Measurements from ENCODE around the gene SRRM2. TPM values are rescaled to one million over a fixed set of nuclear protein-coding genes. Genes with fewer than 3 reads are reported as not detected.
A peak's percentile ranks its signal among the peaks of the same experiment; 100 is the strongest.

The SRRM2 gene
- total and polyA plus RNA-seq, 9 of the 15 experiments (the other 6 are each of a cell fraction or from before 2014, with no cell fraction given): 26.7 to 563 (median 81.1) TPM

GRCh38 chr16:2745116-2745890 lies 7.1 kb upstream of the SRRM2 start:
- POLR2A ChIA-PET: interaction anchor here (0.8 to 1.5 kb wide), 3 partner anchors 13 to 33 kb away, joined by 3 read pairs; no protein-coding TSS in a partner anchor
- TF ChIP-seq MAX (CRISPR knock-in tag; IDR thresholded peaks at IDR 0.05) (0 out of 2 replicates have a peak, but pooled peaks have one; percentile 27), SNRNP70 (optimal IDR thresholded peaks at IDR 0.05; ENCODE audit: low read depth, low read length) (no peak), PML (IDR thresholded peaks at IDR 0.05; ENCODE audit: low read length) (no peak), AFF1 (IDR thresholded peaks at IDR 0.05; ENCODE audit: low read depth in 1 of 2, partially characterized antibody in 2 of 2) (no peak), PTTG1 (tag; IDR thresholded peaks at IDR 0.05; ENCODE audit: low read depth) (no peak)
- H2AFZ ChIP-seq (ENCODE audit: low read depth, low read length): no peak overlapping the region
- no peak overlapping the region for H3K4me2 ChIP-seq (ENCODE audit: insufficient read depth, low read length)
- WGBS (ENCODE audit: insufficient coverage, low coverage, missing lambda C conversion rate): 43% methylated on average over 15 of the region's 15 CpGs
- H3K27me3 ChIP-seq (ENCODE audit: control insufficient read depth in 2 of 2, insufficient read depth in 2 of 2, low read length in 2 of 2): no peaks in the 10 kb centered on the region
- H3K9ac ChIP-seq (ENCODE audit: insufficient read depth in 1 of 2, low read depth in 2 of 2, low read length in 2 of 2): peak overlapping the region in 1 of 2 experiments; percentile 79; a peak in 2 of 4 replicates
- no peak overlapping the region for H3K27ac ChIP-seq (ENCODE audit: extremely low read depth, low read depth, low read length)
- H3K36me3 ChIP-seq (ENCODE audit: control insufficient read depth, insufficient read depth, low read length): peaks cover 10% of the 10 kb centered on the region; the same call in 2 of the 3 replicates
- no peaks in the 10 kb centered on the region for H4K20me1 ChIP-seq (replicated peaks; ENCODE audit: control insufficient read depth, insufficient read depth, low read length)
- FAIRE-seq: no peak
- ATAC-seq: no peak; the same call in 1 of the 3 replicates
- H3K4me1 ChIP-seq (replicated peaks in 1 of 2; ENCODE audit: control insufficient read depth in 2 of 2, insufficient read depth in 2 of 2, low read length in 2 of 2): peaks cover 0 to 20% of the 10 kb centered on the region in 2 experiments; a peak in 2 of 5 replicates
- no TSS peak for BruUV-seq (replicated peaks)
- no peak for DNase-seq (ENCODE audit: extremely low read depth in 1 of 4, low spot score in 3 of 4)
- H3K4me3 ChIP-seq: no peak overlapping the region
- H3K79me2 ChIP-seq (ENCODE audit: control insufficient read depth, insufficient read depth, low read length): peaks cover 5% of the 10 kb centered on the region; the same call in 2 of the 3 replicates
- in situ Hi-C loops (cut with MboI) (no loop called here), intact Hi-C loops (cut with micrococcal nuclease) (no loop called here)
- CTCF ChIA-PET (ENCODE audit: low intra/inter-chr PET ratio): no interaction called here
- H3K9me3 ChIP-seq (replicated peaks; ENCODE audit: control insufficient read depth, insufficient read depth, low read depth, low read length): no peaks in the 10 kb centered on the region
- H3K9me1 ChIP-seq (ENCODE audit: control insufficient read depth, insufficient read depth, low read length): no peaks in the 10 kb centered on the region
